ENCODE results near the gene MYBPC2. TPM values are rescaled to one million over a fixed set of nuclear protein-coding genes. Genes with fewer than 3 reads are reported as not detected.
A peak's percentile ranks its signal among the peaks of the same experiment; 100 is the strongest.

Gene MYBPC2
- total and polyA plus RNA-seq, 4 experiments from 2014 or later = 0.10 TPM; not detected in 3

GRCh38 chr19:50476907-50477238 lies 44.2 kb downstream of the MYBPC2 start:
- H3K36me3 Mint-ChIP-seq = peaks cover 12 to 31% of the 10 kb centered on the region in 2 donors
- Histone ChIP-seq H3K9me3 (ENCODE audit: control insufficient read depth in 1 of 2, low read length in 2 of 2) (no peaks in the 10 kb centered on the region), H3K27me3 (ENCODE audit: insufficient read depth, low read length) (no peaks in the 10 kb centered on the region), H3K4me1 (ENCODE audit: insufficient read depth, low read length) (peaks cover 25% of the 10 kb centered on the region), H3K4me3 (ENCODE audit: low read length in 2 of 2) (peak overlapping the region; percentile 66 to 85), H3K27ac (ENCODE audit: low read depth, low read length) (peak overlapping the region; percentile 89), H3K36me3 (ENCODE audit: insufficient read depth, low read length) (peaks cover 37% of the 10 kb centered on the region)
- peak overlapping the region; percentile 95 to 99 (median 98) for H3K4me3 Mint-ChIP-seq
- H3K4me1 Mint-ChIP-seq = peaks cover 13 to 33% (median 24%) of the 10 kb centered on the region in 4 donors
- POLR2A ChIA-PET (ENCODE audit: partially characterized antibody) = interaction anchor here (1.2 to 1.7 kb wide), 3 partner anchors 14 to 119 kb away, joined by 3 to 9 read pairs (median 3); partner anchors contain the start of gene JOSD2
- H3K27ac Mint-ChIP-seq = peak overlapping the region; percentile 93 to 98 (median 97)
- DNase-seq = no peak
- CTCF ChIA-PET (ENCODE audit: partially characterized antibody) = interaction anchor here (0.7 kb wide), 1 partner anchor 1690 kb away, joined by 3 read pairs; no protein-coding TSS in a partner anchor
- peaks cover 0 to 3% (median 0%) of the 10 kb centered on the region in 8 donors for H3K9me3 Mint-ChIP-seq
- no peaks in the 10 kb centered on the region for H3K27me3 Mint-ChIP-seq
- intact Hi-C loops (cut with micrococcal nuclease) = loop anchor here (1.0 to 5.0 kb wide), 3 partner anchors 34 to 120 kb away; partner anchors contain the start of genes JOSD2 and NR1H2

DNA sequence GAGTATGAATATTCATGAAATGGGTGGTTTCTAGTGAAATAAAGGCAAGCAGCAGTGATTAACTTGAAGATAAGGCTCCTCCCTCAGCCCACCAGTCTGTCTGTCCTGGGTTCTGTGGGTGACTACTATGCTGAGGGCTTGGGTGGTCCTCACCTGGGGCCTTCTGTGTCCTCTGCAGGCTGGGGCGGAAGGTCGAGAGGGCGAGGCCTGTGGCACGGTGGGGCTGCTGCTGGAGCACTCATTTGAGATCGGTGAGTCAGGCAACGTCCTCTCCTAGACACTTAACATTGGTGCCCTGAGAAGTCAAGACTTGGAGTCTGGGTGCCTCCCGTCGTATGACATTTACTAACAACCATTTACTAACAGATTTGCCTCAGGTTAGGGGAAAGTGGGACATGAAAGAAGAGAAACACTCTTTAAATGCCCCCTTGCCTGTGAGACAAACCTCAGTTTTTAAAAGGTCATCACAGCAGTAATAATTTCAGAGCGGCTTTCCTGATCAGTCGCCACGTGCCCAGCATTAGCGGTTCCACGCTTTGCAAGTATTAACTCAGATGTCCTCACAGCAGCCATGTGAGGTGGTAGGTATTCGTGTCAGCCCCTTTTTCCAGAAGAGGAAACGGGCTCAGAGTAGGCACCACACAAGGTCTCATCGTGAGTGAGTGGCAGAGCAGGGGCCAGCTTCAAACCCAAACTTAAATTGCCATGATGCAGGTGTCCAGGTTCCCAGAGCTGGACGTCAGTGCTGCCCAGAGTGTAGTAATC lies 45.2 kb downstream of the MYBPC2 start:
- Mint-ChIP-seq H3K9me3 (peaks cover 0 to 3% (median 0%) of the 10 kb centered on the region in 8 donors), H3K4me1 (peaks cover 13 to 33% (median 24%) of the 10 kb centered on the region in 4 donors), H3K27me3 (no peaks in the 10 kb centered on the region), H3K27ac (peak overlapping the region; percentile 24 to 98 (median 82)), H3K4me3 (peak overlapping the region; percentile 95 to 99 (median 98)), H3K36me3 (peaks cover 12 to 37% of the 10 kb centered on the region in 2 donors)
- Histone ChIP-seq H3K27me3 (ENCODE audit: insufficient read depth, low read length) (no peaks in the 10 kb centered on the region), H3K36me3 (ENCODE audit: insufficient read depth, low read length) (peaks cover 38% of the 10 kb centered on the region), H3K4me1 (ENCODE audit: insufficient read depth, low read length) (peaks cover 25% of the 10 kb centered on the region), H3K4me3 (ENCODE audit: low read length in 2 of 2) (peak overlapping the region in 1 of 2 donors; percentile 85), H3K27ac (ENCODE audit: low read depth, low read length) (no peak overlapping the region), H3K9me3 (ENCODE audit: control insufficient read depth in 1 of 2, low read length in 2 of 2) (no peaks in the 10 kb centered on the region)
- DNase-seq = no peak
- POLR2A ChIA-PET (ENCODE audit: partially characterized antibody) = interaction anchor here (1.0 to 1.6 kb wide), 3 partner anchors 25 to 121 kb away, joined by 3 to 5 read pairs (median 5); partner anchors contain the start of gene JOSD2
- CTCF ChIA-PET (ENCODE audit: partially characterized antibody) = interaction anchor here (1.1 to 2.2 kb wide), 3 partner anchors 18 to 112 kb away, joined by 3 to 5 read pairs (median 4); no protein-coding TSS in a partner anchor
- intact Hi-C loops (cut with micrococcal nuclease) = loop anchor here (5.0 kb wide), 1 partner anchor 121 kb away; no protein-coding TSS in a partner anchor

GRCh38 chr19:50478901-50479715 lies 46.4 kb downstream of the MYBPC2 start:
- H3K27ac Mint-ChIP-seq = peak overlapping the region in 3 of 7 donors; percentile 22 to 82 (median 82)

GRCh38 chr19:50479761-50480251 lies 47.1 kb downstream of the MYBPC2 start:
- ChIA-PET CTCF (ENCODE audit: partially characterized antibody) (interaction anchor here (0.9 to 2.2 kb wide), 4 partner anchors 19 to 126 kb away, joined by 3 to 5 read pairs (median 4); partner anchors contain the start of gene JOSD2), POLR2A (ENCODE audit: partially characterized antibody) (interaction anchor here (1.6 kb wide), 1 partner anchor 31 kb away, joined by 5 read pairs; the partner anchor contains the start of gene JOSD2)
- Mint-ChIP-seq H3K27ac (no peak overlapping the region), H3K9me3 (peaks cover 0 to 3% (median 0%) of the 10 kb centered on the region in 8 donors), H3K36me3 (peaks cover 18 to 45% of the 10 kb centered on the region in 2 donors), H3K27me3 (no peaks in the 10 kb centered on the region), H3K4me3 (no peak overlapping the region), H3K4me1 (peaks cover 15 to 33% (median 24%) of the 10 kb centered on the region in 4 donors)
- DNase-seq = no peak
- H3K9me3 ChIP-seq (ENCODE audit: control insufficient read depth in 1 of 2, low read length in 2 of 2) = no peaks in the 10 kb centered on the region
- no peak overlapping the region for H3K4me3 ChIP-seq (ENCODE audit: low read length in 2 of 2)
- intact Hi-C loops (cut with micrococcal nuclease) = loop anchor here (5.0 kb wide), 1 partner anchor 123 kb away; no protein-coding TSS in a partner anchor
- peak overlapping the region; percentile 3 for H3K27ac ChIP-seq (ENCODE audit: low read depth, low read length)
- H3K4me1 ChIP-seq (ENCODE audit: insufficient read depth, low read length) = peaks cover 25% of the 10 kb centered on the region
- no peaks in the 10 kb centered on the region for H3K27me3 ChIP-seq (ENCODE audit: insufficient read depth, low read length)
- peaks cover 41% of the 10 kb centered on the region for H3K36me3 ChIP-seq (ENCODE audit: insufficient read depth, low read length)

More at GRCh38 chr19:50478901-50479715, 46.4 kb downstream of the MYBPC2 start:
- Mint-ChIP-seq H3K9me3 (peaks cover 0 to 3% (median 0%) of the 10 kb centered on the region in 8 donors), H3K4me3 (peak overlapping the region in 7 of 8 donors; percentile 2 to 55 (median 40)), H3K27me3 (no peaks in the 10 kb centered on the region), H3K36me3 (peaks cover 18 to 44% of the 10 kb centered on the region in 2 donors), H3K4me1 (peaks cover 15 to 33% (median 24%) of the 10 kb centered on the region in 4 donors)
- Histone ChIP-seq H3K27me3 (ENCODE audit: insufficient read depth, low read length) (no peaks in the 10 kb centered on the region), H3K4me1 (ENCODE audit: insufficient read depth, low read length) (peaks cover 25% of the 10 kb centered on the region), H3K27ac (ENCODE audit: low read depth, low read length) (peak overlapping the region; percentile 3), H3K4me3 (ENCODE audit: low read length in 2 of 2) (no peak overlapping the region), H3K36me3 (ENCODE audit: insufficient read depth, low read length) (peaks cover 41% of the 10 kb centered on the region), H3K9me3 (ENCODE audit: control insufficient read depth in 1 of 2, low read length in 2 of 2) (no peaks in the 10 kb centered on the region)
- intact Hi-C loops (cut with micrococcal nuclease) = loop anchor here (5.0 kb wide), 1 partner anchor 122 kb away; no protein-coding TSS in a partner anchor
- DNase-seq = no peak
- ChIA-PET CTCF (ENCODE audit: partially characterized antibody) (interaction anchor here (0.9 to 2.2 kb wide), 5 partner anchors 19 to 125 kb away, joined by 3 to 5 read pairs (median 4); partner anchors contain the start of gene JOSD2), POLR2A (ENCODE audit: partially characterized antibody) (interaction anchor here (1.0 to 1.6 kb wide), 3 partner anchors 24 to 122 kb away, joined by 3 to 5 read pairs (median 5); partner anchors contain the start of gene JOSD2)

DNA sequence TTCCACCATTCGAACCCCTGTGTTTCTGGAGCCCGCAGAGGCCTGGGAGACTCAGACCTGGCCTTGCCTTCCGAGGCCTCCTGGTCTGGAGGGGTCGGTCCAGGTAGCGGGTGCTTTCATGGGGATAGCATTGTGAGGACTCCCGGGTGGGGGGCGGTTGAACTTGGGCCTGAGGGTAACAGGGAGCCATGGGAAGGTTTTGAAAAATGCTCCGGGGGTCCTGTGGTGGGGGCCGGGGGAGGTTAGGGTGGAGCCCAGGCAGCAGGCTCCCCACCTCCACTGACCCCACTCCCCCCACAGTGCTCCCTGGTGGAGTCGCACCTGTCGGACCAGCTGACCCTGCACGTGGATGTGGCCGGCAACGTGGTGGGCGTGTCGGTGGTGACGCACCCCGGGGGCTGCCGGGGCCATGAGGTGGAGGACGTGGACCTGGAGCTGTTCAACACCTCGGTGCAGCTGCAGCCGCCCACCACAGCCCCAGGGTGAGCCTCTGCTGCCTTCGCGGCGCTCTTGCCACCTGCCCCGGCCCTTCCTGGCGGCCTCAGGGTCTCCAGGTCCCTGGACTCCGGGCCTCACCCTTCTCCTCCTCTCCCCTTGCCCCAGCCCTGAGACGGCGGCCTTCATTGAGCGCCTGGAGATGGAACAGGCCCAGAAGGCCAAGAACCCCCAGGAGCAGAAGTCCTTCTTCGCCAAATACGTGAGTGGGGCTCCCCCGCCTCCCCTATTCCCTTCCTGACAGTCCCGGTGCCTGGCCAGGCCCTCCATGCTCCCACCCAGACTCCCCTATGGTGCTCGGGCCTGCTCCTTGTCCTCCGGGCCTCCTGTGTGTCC lies 47.8 kb downstream of the MYBPC2 start:
- Histone ChIP-seq H3K4me1 (ENCODE audit: insufficient read depth, low read length) (peaks cover 25% of the 10 kb centered on the region), H3K9me3 (ENCODE audit: control insufficient read depth in 1 of 2, low read length in 2 of 2) (no peaks in the 10 kb centered on the region), H3K27me3 (ENCODE audit: insufficient read depth, low read length) (no peaks in the 10 kb centered on the region), H3K27ac (ENCODE audit: low read depth, low read length) (no peak overlapping the region), H3K4me3 (ENCODE audit: low read length in 2 of 2) (no peak overlapping the region), H3K36me3 (ENCODE audit: insufficient read depth, low read length) (peaks cover 41% of the 10 kb centered on the region)
- Mint-ChIP-seq H3K4me3 (peak overlapping the region in 2 of 8 donors; percentile 7 to 29), H3K27me3 (no peaks in the 10 kb centered on the region), H3K27ac (peak overlapping the region in 2 of 7 donors; percentile 29 to 75), H3K36me3 (peaks cover 21 to 50% of the 10 kb centered on the region in 2 donors), H3K4me1 (peaks cover 14 to 28% (median 21%) of the 10 kb centered on the region in 4 donors), H3K9me3 (peaks cover 0 to 3% (median 0%) of the 10 kb centered on the region in 8 donors)
- intact Hi-C loops (cut with micrococcal nuclease) = no loop called here
- DNase-seq = no peak
- ChIA-PET POLR2A (ENCODE audit: partially characterized antibody) (no interaction called here), CTCF (ENCODE audit: partially characterized antibody) (no interaction called here)

Measured in CD4-positive, alpha-beta memory T cell (primary cell).